Measurements from ENCODE around the gene TNFSF12.

Gene TNFSF12

DNA sequence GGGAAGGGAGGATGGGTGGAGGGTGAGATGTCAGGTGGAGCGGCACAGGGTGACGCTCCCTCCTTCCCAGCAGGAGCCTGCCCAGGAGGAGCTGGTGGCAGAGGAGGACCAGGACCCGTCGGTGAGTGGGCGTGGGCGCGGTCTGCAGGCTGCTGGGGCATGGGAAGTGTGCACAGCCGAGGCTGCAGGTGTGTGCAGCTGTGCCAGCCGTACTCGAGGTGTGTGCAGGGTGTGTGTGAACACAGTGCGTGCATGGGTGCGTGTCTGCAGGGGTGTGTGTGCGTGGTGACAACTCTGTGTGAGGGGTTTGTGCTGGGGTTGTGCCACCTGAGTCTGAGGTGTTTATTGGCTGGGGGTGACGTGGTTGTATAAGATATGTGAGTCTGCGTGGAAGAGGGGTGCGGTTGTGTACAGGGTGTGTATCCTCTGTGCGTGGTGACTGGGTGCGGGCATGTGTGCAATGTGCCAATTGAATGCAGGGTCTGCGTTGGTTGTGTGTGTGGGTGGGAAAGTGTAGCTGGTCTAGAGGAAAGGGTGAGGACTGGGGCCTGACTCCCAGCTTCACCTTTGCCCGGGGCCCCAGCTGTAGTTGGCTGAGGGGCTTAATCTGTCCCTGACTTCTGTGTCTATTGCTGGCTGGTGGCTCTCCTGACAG, 670 bp downstream of the TNFSF12 start:
- H3K4me3 ChIP-seq (ENCODE audit: low read length): peak overlapping the region; percentile 80
- H3K27me3 ChIP-seq (replicated peaks; ENCODE audit: control insufficient read depth, insufficient read depth, low read length): no peaks in the 10 kb centered on the region
- DNase-seq (ENCODE audit: low read depth): no peak
- H3K9ac ChIP-seq (ENCODE audit: low read length): peak overlapping the region; percentile 84
- no peaks in the 10 kb centered on the region for H3K9me3 ChIP-seq (ENCODE audit: control insufficient read depth, low read length)
- no peaks in the 10 kb centered on the region for H3K36me3 ChIP-seq (ENCODE audit: control insufficient read depth, insufficient read depth, low read length, severe bottlenecking)
- peaks cover 15% of the 10 kb centered on the region for H3K4me1 ChIP-seq (ENCODE audit: control insufficient read depth, insufficient read depth, low read length)

DNA sequence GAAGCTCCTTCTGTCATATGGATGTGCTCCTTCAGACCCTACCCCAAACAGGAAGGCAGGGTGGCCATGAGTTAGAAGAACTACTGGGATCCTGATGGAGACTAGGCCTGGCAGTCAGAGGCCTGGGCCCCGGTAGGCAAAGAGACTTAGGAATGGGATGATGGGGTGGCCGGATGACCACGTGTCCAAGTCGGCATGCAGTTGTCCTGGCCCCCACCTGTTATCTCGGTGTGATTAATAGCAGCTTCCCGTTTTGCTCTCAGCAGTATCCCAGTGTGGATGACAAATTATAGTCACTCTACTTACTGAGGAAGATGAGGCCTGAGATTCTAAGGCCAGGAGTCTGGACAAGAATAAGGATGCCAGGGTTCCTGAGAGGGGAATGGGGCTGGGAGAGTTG, 1.5 kb downstream of the TNFSF12 start:
- Histone ChIP-seq H3K27me3 (replicated peaks; ENCODE audit: control insufficient read depth, insufficient read depth, low read length) (no peaks in the 10 kb centered on the region), H3K9me3 (ENCODE audit: control insufficient read depth, low read length) (no peaks in the 10 kb centered on the region), H3K36me3 (ENCODE audit: control insufficient read depth, insufficient read depth, low read length, severe bottlenecking) (no peaks in the 10 kb centered on the region), H3K9ac (ENCODE audit: low read length) (no peak overlapping the region), H3K4me3 (ENCODE audit: low read length) (no peak overlapping the region), H3K4me1 (ENCODE audit: control insufficient read depth, insufficient read depth, low read length) (peaks cover 11% of the 10 kb centered on the region)
- DNase-seq (ENCODE audit: low read depth): no peak

DNA sequence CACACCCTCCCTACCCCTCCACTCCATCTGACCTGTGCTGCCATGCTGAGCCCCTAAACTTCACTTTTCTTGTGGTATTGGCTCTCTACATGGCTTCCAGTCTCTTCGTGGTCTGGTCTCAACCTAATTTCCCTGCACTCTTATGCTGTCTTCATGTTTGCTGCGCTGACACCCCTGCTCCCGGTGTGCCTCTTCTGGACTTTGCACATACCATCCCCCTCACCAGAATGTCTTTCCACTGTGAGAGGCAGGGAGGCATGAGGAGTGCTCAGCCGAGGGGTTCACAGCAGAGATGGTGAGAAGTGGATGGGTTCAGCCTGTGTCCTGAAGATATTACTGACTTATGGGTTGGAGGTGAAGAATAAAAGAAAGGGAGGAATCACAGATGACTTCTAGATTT, 2.5 kb downstream of the TNFSF12 start:
- H3K9ac ChIP-seq (ENCODE audit: low read length): no peak overlapping the region
- H3K9me3 ChIP-seq (ENCODE audit: control insufficient read depth, low read length): no peaks in the 10 kb centered on the region
- H3K36me3 ChIP-seq (ENCODE audit: control insufficient read depth, insufficient read depth, low read length, severe bottlenecking): no peaks in the 10 kb centered on the region
- H3K4me3 ChIP-seq (ENCODE audit: low read length): no peak overlapping the region
- DNase-seq (ENCODE audit: low read depth): no peak
- no peaks in the 10 kb centered on the region for H3K27me3 ChIP-seq (replicated peaks; ENCODE audit: control insufficient read depth, insufficient read depth, low read length)
- peaks cover 11% of the 10 kb centered on the region for H3K4me1 ChIP-seq (ENCODE audit: control insufficient read depth, insufficient read depth, low read length)

DNA sequence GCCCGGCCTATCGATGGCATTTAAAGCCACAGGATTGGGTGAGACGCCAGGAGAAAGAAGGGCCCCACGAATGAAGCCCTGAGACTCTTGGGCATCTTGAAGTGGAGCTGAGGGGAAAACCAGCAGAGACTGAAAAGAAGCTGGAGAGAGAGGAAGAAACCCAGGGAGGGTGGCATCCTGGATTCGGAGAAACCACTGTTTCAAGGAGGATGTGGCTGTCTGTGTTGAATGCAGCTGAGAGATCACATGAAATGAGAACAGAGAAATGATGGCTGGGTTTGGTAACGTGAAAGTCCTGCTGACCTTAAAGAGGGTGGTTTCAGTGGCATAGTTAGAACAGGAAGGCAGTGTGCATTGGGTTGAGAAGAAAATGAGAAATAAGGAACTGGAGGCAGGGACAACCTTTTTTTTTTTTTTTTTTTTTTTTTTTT, 3.8 kb downstream of the TNFSF12 start:
- peaks cover 14% of the 10 kb centered on the region for H3K4me1 ChIP-seq (ENCODE audit: control insufficient read depth, insufficient read depth, low read length)
- H3K9ac ChIP-seq (ENCODE audit: low read length): no peak overlapping the region
- H3K36me3 ChIP-seq (ENCODE audit: control insufficient read depth, insufficient read depth, low read length, severe bottlenecking): no peaks in the 10 kb centered on the region
- no peak overlapping the region for H3K4me3 ChIP-seq (ENCODE audit: low read length)
- H3K9me3 ChIP-seq (ENCODE audit: control insufficient read depth, low read length): no peaks in the 10 kb centered on the region
- H3K27me3 ChIP-seq (replicated peaks; ENCODE audit: control insufficient read depth, insufficient read depth, low read length): no peaks in the 10 kb centered on the region
- DNase-seq (ENCODE audit: low read depth): no peak

DNA sequence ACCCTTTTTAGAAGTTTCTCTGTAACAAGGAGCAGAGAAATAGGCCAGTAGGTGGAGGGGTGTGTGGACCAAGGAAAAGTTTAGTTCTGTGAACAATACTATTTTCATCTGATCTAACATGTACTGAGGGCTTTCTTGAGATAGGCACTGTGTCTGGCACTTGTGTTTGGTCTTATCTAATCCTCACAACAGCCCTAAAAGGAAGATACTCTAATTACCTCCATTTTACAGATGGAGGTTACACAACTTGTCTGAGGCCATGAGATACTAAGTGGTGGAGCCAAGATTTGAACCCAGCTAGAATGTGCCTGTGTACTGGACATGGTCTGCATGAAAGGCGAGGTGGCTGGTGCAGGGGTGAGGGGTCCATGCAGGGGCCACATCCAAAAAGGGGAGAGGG, 4.5 kb downstream of the TNFSF12 start:
- H3K9ac ChIP-seq (ENCODE audit: low read length): no peak overlapping the region
- no peak overlapping the region for H3K4me3 ChIP-seq (ENCODE audit: low read length)
- H3K9me3 ChIP-seq (ENCODE audit: control insufficient read depth, low read length): no peaks in the 10 kb centered on the region
- no peaks in the 10 kb centered on the region for H3K27me3 ChIP-seq (replicated peaks; ENCODE audit: control insufficient read depth, insufficient read depth, low read length)
- no peak for DNase-seq (ENCODE audit: low read depth)
- H3K36me3 ChIP-seq (ENCODE audit: control insufficient read depth, insufficient read depth, low read length, severe bottlenecking): no peaks in the 10 kb centered on the region
- peaks cover 20% of the 10 kb centered on the region for H3K4me1 ChIP-seq (ENCODE audit: control insufficient read depth, insufficient read depth, low read length)

DNA sequence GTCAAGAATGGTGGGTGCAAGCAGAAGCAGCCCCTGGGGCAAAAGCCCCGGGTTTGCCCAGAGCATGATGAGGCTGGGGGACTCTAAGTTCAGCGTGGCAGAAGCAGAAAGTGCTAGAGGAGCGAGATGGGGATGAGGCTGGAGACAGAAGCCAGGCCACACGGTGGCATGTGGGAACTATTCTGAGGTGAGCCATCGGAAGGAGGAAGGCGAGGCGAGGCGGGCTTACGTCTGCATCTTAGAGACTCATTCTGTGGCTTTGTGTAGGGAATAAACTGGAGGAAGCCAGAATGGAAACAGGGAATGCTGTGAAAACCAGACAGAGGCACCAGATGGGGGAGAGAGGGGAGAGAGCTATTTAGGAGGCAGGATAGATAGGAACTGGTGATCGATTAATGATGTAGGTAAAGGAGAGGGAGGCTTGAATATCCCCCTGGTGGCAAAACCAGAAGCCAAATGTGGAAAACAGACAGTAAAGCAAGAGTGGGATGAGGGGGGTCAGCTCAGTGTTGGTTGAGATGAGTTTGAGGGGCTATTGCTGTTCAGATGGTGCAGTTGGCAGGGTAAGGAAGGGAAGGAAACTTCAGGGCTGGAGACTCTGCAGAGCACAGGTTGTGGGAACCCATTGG, 6.6 kb downstream of the TNFSF12 start:
- no peak for DNase-seq (ENCODE audit: low read depth)
- H3K27me3 ChIP-seq (replicated peaks; ENCODE audit: control insufficient read depth, insufficient read depth, low read length): no peaks in the 10 kb centered on the region
- H3K4me3 ChIP-seq (ENCODE audit: low read length): no peak overlapping the region

DNA sequence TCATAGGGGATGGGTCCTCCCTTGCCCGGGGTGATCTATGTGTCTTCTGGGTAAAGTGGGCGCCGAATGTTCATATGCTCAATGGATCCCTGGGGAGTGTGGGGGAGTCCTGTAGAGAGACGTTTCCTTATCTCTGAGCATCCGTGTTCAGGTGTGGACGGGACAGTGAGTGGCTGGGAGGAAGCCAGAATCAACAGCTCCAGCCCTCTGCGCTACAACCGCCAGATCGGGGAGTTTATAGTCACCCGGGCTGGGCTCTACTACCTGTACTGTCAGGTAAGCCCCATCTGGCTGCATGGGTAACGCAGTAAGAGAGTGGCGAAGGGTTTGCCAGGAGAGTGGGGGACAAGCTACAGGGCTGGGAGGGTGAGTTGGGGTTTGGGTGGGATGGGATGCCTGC, 7.8 kb downstream of the TNFSF12 start:
- H3K9ac ChIP-seq (ENCODE audit: low read length): no peak overlapping the region
- DNase-seq (ENCODE audit: low read depth): no peak
- H3K4me3 ChIP-seq (ENCODE audit: low read length): no peak overlapping the region

More for the DNA sequence above, 6.6 kb downstream of the TNFSF12 start:
- Histone ChIP-seq H3K9ac (ENCODE audit: low read length) (no peak overlapping the region), H3K4me1 (ENCODE audit: control insufficient read depth, insufficient read depth, low read length) (peaks cover 22% of the 10 kb centered on the region), H3K9me3 (ENCODE audit: control insufficient read depth, low read length) (no peaks in the 10 kb centered on the region), H3K36me3 (ENCODE audit: control insufficient read depth, insufficient read depth, low read length, severe bottlenecking) (no peaks in the 10 kb centered on the region)

DNA sequence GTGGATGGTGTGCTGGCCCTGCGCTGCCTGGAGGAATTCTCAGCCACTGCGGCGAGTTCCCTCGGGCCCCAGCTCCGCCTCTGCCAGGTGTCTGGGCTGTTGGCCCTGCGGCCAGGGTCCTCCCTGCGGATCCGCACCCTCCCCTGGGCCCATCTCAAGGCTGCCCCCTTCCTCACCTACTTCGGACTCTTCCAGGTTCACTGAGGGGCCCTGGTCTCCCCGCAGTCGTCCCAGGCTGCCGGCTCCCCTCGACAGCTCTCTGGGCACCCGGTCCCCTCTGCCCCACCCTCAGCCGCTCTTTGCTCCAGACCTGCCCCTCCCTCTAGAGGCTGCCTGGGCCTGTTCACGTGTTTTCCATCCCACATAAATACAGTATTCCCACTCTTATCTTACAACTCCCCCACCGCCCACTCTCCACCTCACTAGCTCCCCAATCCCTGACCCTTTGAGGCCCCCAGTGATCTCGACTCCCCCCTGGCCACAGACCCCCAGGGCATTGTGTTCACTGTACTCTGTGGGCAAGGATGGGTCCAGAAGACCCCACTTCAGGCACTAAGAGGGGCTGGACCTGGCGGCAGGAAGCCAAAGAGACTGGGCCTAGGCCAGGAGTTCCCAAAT, 8.4 kb downstream of the TNFSF12 start:
- no peaks in the 10 kb centered on the region for H3K27me3 ChIP-seq (replicated peaks; ENCODE audit: control insufficient read depth, insufficient read depth, low read length)
- peaks cover 26% of the 10 kb centered on the region for H3K4me1 ChIP-seq (ENCODE audit: control insufficient read depth, insufficient read depth, low read length)
- no peaks in the 10 kb centered on the region for H3K9me3 ChIP-seq (ENCODE audit: control insufficient read depth, low read length)
- H3K9ac ChIP-seq (ENCODE audit: low read length): peak overlapping the region; percentile 88
- H3K4me3 ChIP-seq (ENCODE audit: low read length): no peak overlapping the region
- DNase-seq (ENCODE audit: low read depth): no peak
- no peaks in the 10 kb centered on the region for H3K36me3 ChIP-seq (ENCODE audit: control insufficient read depth, insufficient read depth, low read length, severe bottlenecking)

More for the DNA sequence above, 7.8 kb downstream of the TNFSF12 start:
- Histone ChIP-seq H3K9me3 (ENCODE audit: control insufficient read depth, low read length) (no peaks in the 10 kb centered on the region), H3K4me1 (ENCODE audit: control insufficient read depth, insufficient read depth, low read length) (peaks cover 26% of the 10 kb centered on the region), H3K36me3 (ENCODE audit: control insufficient read depth, insufficient read depth, low read length, severe bottlenecking) (no peaks in the 10 kb centered on the region), H3K27me3 (replicated peaks; ENCODE audit: control insufficient read depth, insufficient read depth, low read length) (no peaks in the 10 kb centered on the region)

DNA sequence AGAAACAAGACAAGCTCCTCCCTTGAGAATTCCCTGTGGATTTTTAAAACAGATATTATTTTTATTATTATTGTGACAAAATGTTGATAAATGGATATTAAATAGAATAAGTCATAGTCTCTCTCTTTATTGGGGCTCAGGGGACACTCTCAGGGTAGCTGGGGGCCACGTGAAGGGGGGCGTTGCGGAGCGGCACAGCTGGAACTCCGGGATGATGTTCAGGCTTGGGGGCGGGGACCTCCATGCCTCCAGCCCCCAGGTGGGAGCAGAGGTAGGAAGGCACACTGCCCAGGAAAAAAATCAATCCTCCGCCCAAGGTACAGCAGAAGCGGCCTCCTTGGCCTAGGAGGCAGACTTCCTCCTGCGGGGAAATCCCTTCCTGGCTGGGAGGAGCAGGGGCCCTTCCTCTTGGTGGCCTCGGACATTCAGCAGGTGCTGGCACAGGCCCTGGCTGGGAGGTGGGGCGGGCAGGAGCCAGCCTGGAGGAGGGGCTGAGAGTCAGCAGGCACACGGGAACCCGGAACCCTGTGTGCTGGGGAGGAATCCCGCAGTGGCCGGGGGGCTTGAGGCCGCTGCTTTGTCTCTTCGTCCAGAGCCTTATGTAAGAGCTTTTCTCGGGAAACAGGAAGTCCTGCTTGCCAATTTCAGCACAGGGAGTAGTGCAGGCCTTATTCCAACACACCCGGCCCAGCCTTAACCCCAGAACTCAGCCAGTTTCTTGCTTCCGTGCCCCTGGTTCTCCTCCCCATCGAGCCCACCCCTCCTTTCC, 9.1 kb downstream of the TNFSF12 start:
- H3K27me3 ChIP-seq (replicated peaks; ENCODE audit: control insufficient read depth, insufficient read depth, low read length): no peaks in the 10 kb centered on the region
- no peak for DNase-seq (ENCODE audit: low read depth)

DNA sequence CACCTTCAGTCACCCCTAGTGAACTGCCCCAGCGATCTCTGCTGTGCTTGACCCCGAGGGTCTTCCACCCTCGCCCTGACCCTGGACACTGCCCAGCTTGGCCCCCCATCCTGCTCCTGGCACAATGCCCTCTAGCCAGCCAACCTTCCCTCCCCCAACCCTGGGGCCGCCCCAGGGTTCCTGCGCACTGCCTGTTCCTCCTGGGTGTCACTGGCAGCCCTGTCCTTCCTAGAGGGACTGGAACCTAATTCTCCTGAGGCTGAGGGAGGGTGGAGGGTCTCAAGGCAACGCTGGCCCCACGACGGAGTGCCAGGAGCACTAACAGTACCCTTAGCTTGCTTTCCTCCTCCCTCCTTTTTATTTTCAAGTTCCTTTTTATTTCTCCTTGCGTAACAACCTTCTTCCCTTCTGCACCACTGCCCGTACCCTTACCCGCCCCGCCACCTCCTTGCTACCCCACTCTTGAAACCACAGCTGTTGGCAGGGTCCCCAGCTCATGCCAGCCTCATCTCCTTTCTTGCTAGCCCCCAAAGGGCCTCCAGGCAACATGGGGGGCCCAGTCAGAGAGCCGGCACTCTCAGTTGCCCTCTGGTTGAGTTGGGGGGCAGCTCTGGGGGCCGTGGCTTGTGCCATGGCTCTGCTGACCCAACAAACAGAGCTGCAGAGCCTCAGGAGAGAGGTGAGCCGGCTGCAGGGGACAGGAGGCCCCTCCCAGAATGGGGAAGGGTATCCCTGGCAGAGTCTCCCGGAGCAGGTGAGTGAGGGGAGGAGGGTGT, 9.9 kb downstream of the TNFSF12 start, which contains the start of gene TNFSF13:
Gene TNFSF13 (plus strand): TSS at position 207 of the 776 bp plus-strand sequence. CDS start 290 bp downstream, at position 497.
- H3K36me3 ChIP-seq (ENCODE audit: control insufficient read depth, insufficient read depth, low read length, severe bottlenecking): peaks cover under 1% of the 10 kb centered on the region
- peak within 1 kb of the TSS; percentile 71 for H3K4me3 ChIP-seq (ENCODE audit: low read length)
- no peaks in the 10 kb centered on the region for H3K9me3 ChIP-seq (ENCODE audit: control insufficient read depth, low read length)
- H3K9ac ChIP-seq (ENCODE audit: low read length): peak within 1 kb of the TSS; percentile 88
- no peaks in the 10 kb centered on the region for H3K27me3 ChIP-seq (replicated peaks; ENCODE audit: control insufficient read depth, insufficient read depth, low read length)
- H3K4me1 ChIP-seq (ENCODE audit: control insufficient read depth, insufficient read depth, low read length): peaks cover 37% of the 10 kb centered on the region
- no peak for DNase-seq (ENCODE audit: low read depth)

More for the DNA sequence above, 9.1 kb downstream of the TNFSF12 start:
- Histone ChIP-seq H3K9me3 (ENCODE audit: control insufficient read depth, low read length) (no peaks in the 10 kb centered on the region), H3K9ac (ENCODE audit: low read length) (peak overlapping the region; percentile 88), H3K4me3 (ENCODE audit: low read length) (peak overlapping the region; percentile 71), H3K36me3 (ENCODE audit: control insufficient read depth, insufficient read depth, low read length, severe bottlenecking) (no peaks in the 10 kb centered on the region), H3K4me1 (ENCODE audit: control insufficient read depth, insufficient read depth, low read length) (peaks cover 33% of the 10 kb centered on the region)

Data from adipocyte (in vitro differentiated cells).